Measurements from ENCODE around the gene MAPKAP1.
"Not testable (repeated sequence)": the region's sequence is repeated elsewhere in the genome, so short reads cannot be mapped to it uniquely, and the experiment has no call there.

The MAPKAP1 gene

DNA sequence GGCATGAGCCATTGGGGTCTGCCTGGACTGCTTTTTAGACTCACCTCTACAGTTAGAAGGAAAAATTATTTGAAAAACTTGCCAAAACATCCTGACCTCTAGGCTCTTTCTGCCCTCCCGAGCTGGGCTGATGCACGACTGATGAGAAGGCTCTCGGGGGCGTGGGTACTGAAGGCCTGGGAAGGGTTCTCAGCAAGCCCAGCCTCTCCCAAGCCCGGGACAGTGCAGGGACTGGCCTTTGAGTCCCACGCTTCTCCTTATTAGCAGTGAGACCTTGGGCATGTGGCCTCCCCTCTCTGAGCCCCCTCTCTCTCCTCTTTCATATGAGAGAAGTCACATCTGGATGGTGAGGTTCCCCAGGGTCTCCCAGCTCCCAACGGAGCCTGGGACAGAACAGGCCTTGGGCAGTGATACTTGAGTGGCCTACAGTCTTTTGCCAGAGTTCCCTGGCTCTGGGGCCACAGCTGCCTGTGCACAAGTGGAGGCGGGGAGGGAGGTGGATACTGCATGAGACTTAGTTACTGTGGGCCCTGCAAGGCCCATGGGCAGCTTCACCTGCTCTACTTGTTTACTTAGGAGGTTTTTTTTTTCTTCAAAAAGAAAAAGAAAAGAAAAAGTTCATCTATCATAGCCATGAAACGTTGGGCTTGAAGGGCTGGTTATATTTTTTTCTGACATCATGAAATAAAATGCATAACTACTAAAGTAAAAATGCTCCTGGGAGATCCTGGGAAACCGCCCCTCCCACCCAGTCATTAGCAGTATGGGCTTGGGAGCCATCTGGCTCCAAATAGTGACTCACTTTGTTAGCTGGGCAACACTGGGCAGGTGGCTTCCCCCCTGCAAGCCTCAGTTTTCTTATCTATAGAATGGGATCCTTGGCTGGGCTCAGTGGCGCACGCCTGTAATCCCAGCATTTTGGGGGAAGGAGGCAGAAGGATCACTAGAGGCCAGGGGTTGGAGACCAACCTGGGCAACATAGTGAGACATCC is 306.0 kb downstream of the MAPKAP1 start:
- H3K9ac ChIP-seq (ENCODE audit: insufficient read length, low read depth), result peak overlapping the region; percentile 4
- DNase-seq (ENCODE audit: low read depth, low spot score), result no peak

DNA sequence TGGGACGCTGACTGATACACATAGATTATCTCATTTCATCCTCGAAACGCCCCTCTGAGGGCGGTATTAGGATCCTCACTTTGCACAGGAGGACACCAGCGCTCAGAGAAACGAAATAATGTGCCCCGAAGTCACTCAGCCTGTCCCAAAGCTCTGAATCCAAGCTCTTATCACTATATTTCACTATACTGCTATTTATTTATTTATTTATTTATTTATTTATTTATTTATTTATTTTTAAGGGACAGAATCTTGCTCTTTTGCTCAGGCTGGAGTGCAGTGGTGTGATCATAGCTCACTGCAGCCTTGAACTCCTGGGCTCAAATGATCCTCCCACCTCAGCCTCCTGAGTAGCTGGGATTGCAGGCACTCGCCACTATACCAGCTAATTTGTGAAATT is 306.8 kb downstream of the MAPKAP1 start:
- not testable (repeated sequence) for H3K27me3 ChIP-seq (ENCODE audit: insufficient read depth, insufficient read length); H3K9ac ChIP-seq (ENCODE audit: insufficient read length, low read depth); H3K4me1 ChIP-seq (ENCODE audit: insufficient read depth, insufficient read length); H3K4me3 ChIP-seq (ENCODE audit: insufficient read length, low read depth); H3K36me3 ChIP-seq (ENCODE audit: insufficient read depth, insufficient read length, low read length); H3K9me3 ChIP-seq (ENCODE audit: insufficient read depth, low read length); DNase-seq (ENCODE audit: low read depth, low spot score)

More for the DNA sequence above, 306.0 kb downstream of the MAPKAP1 start:
- peaks cover 6% of the 10 kb centered on the region for H3K4me1 ChIP-seq (ENCODE audit: insufficient read depth, insufficient read length)
- H3K4me3 ChIP-seq (ENCODE audit: insufficient read length, low read depth), result no peak overlapping the region
- TF ChIP-seq ZNF274 (IDR thresholded peaks at IDR 0.05; ENCODE audit: low read depth, low read length) (no peak), YY1 (IDR thresholded peaks at IDR 0.05; ENCODE audit: insufficient read depth, insufficient read length) (no peak), SUZ12 (IDR thresholded peaks at IDR 0.05; ENCODE audit: extremely low read depth, insufficient read depth, insufficient read length) (no peak)
- H3K9me3 ChIP-seq (ENCODE audit: insufficient read depth, low read length), result no peaks in the 10 kb centered on the region
- no peaks in the 10 kb centered on the region for H3K27me3 ChIP-seq (ENCODE audit: insufficient read depth, insufficient read length)
- H3K36me3 ChIP-seq (ENCODE audit: insufficient read depth, insufficient read length, low read length), result no peaks in the 10 kb centered on the region

DNA sequence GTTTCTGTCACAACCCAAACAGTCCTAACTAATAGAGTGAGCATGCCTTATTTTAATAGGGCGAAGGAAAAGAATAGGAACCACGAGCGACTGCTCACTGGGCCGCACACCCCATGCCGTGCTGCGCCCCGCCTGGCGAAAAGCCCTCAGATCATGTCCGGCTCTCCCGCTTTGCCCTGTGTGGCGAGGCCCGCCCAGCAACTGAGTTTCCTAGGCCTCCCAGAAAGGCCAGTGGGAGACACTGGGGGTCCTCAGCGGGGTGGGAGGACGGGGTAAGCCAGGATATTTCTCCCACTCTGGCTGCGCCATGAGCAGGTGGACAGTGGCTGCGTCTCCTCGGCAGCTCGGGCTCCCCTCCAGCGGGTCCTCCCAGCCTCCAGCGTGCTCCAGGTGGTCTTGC is 307.3 kb downstream of the MAPKAP1 start:
- no peak overlapping the region for H3K9ac ChIP-seq (ENCODE audit: insufficient read length, low read depth)
- H3K4me3 ChIP-seq (ENCODE audit: insufficient read length, low read depth), result no peak overlapping the region
- H3K27me3 ChIP-seq (ENCODE audit: insufficient read depth, insufficient read length), result no peaks in the 10 kb centered on the region
- TF ChIP-seq YY1 (IDR thresholded peaks at IDR 0.05; ENCODE audit: insufficient read depth, insufficient read length) (no peak), ZNF274 (IDR thresholded peaks at IDR 0.05; ENCODE audit: low read depth, low read length) (no peak), SUZ12 (IDR thresholded peaks at IDR 0.05; ENCODE audit: extremely low read depth, insufficient read depth, insufficient read length) (no peak)
- no peak for DNase-seq (ENCODE audit: low read depth, low spot score)
- no peaks in the 10 kb centered on the region for H3K9me3 ChIP-seq (ENCODE audit: insufficient read depth, low read length)
- no peaks in the 10 kb centered on the region for H3K36me3 ChIP-seq (ENCODE audit: insufficient read depth, insufficient read length, low read length)
- peaks cover 6% of the 10 kb centered on the region for H3K4me1 ChIP-seq (ENCODE audit: insufficient read depth, insufficient read length)

- Histone ChIP-seq H3K9ac (ENCODE audit: insufficient read length, low read depth) (no peak overlapping the region), H3K9me3 (ENCODE audit: insufficient read depth, low read length) (no peaks in the 10 kb centered on the region), H3K27me3 (ENCODE audit: insufficient read depth, insufficient read length) (no peaks in the 10 kb centered on the region), H3K4me3 (ENCODE audit: insufficient read length, low read depth) (no peak overlapping the region), H3K4me1 (ENCODE audit: insufficient read depth, insufficient read length) (peaks cover 6% of the 10 kb centered on the region), H3K36me3 (ENCODE audit: insufficient read depth, insufficient read length, low read length) (no peaks in the 10 kb centered on the region)
- no peak for DNase-seq (ENCODE audit: low read depth, low spot score)
- TF ChIP-seq ZNF274 (IDR thresholded peaks at IDR 0.05; ENCODE audit: low read depth, low read length), result no peak
- no peak for TF ChIP-seq YY1 (IDR thresholded peaks at IDR 0.05; ENCODE audit: insufficient read depth, insufficient read length)
- no peak for TF ChIP-seq SUZ12 (IDR thresholded peaks at IDR 0.05; ENCODE audit: extremely low read depth, insufficient read depth, insufficient read length)
Measured at GRCh38 chr9:125399165-125399564, 307.8 kb downstream of the MAPKAP1 start.

- TF ChIP-seq SUZ12 (IDR thresholded peaks at IDR 0.05; ENCODE audit: extremely low read depth, insufficient read depth, insufficient read length), result no peak
- no peak for DNase-seq (ENCODE audit: low read depth, low spot score)
- no peaks in the 10 kb centered on the region for H3K27me3 ChIP-seq (ENCODE audit: insufficient read depth, insufficient read length)
- H3K4me3 ChIP-seq (ENCODE audit: insufficient read length, low read depth), result no peak overlapping the region
- no peak overlapping the region for H3K9ac ChIP-seq (ENCODE audit: insufficient read length, low read depth)
- H3K36me3 ChIP-seq (ENCODE audit: insufficient read depth, insufficient read length, low read length), result no peaks in the 10 kb centered on the region
- H3K9me3 ChIP-seq (ENCODE audit: insufficient read depth, low read length), result no peaks in the 10 kb centered on the region
- H3K4me1 ChIP-seq (ENCODE audit: insufficient read depth, insufficient read length), result peaks cover 6% of the 10 kb centered on the region
Measured at GRCh38 chr9:125398243-125398642, 308.8 kb downstream of the MAPKAP1 start.

DNA sequence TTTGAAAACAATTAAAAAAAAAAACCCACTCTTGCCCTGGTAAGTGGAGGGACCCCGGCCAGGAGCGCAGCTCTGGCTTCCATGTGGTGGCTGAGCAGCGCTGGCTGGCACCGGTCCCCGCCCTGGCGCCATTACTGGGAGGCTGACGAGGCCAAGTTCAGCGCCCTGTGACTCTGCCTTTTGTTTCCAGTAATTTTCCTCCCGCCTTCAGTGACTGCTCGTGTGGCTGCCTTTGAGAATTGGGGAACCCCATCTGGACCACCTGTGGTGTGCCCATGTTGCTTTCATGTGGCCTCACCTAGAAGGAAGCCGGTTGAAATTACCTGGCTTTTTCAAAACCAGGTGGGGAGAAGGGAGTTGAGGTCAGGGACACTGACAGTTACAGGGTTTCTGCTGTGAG is 309.3 kb downstream of the MAPKAP1 start:
- H3K4me3 ChIP-seq (ENCODE audit: insufficient read length, low read depth), result no peak overlapping the region
- DNase-seq (ENCODE audit: low read depth, low spot score), result no peak
- no peak overlapping the region for H3K9ac ChIP-seq (ENCODE audit: insufficient read length, low read depth)
- TF ChIP-seq ZNF274 (IDR thresholded peaks at IDR 0.05; ENCODE audit: low read depth, low read length), result no peak
- no peak for TF ChIP-seq YY1 (IDR thresholded peaks at IDR 0.05; ENCODE audit: insufficient read depth, insufficient read length)
- no peak for TF ChIP-seq SUZ12 (IDR thresholded peaks at IDR 0.05; ENCODE audit: extremely low read depth, insufficient read depth, insufficient read length)
- H3K4me1 ChIP-seq (ENCODE audit: insufficient read depth, insufficient read length), result peaks cover 6% of the 10 kb centered on the region
- no peaks in the 10 kb centered on the region for H3K27me3 ChIP-seq (ENCODE audit: insufficient read depth, insufficient read length)
- H3K9me3 ChIP-seq (ENCODE audit: insufficient read depth, low read length), result no peaks in the 10 kb centered on the region
- H3K36me3 ChIP-seq (ENCODE audit: insufficient read depth, insufficient read length, low read length), result no peaks in the 10 kb centered on the region

GRCh38 chr9:125396799-125397198 is 310.2 kb downstream of the MAPKAP1 start:
- Histone ChIP-seq H3K4me3 (ENCODE audit: insufficient read length, low read depth) (no peak overlapping the region), H3K9me3 (ENCODE audit: insufficient read depth, low read length) (no peaks in the 10 kb centered on the region), H3K9ac (ENCODE audit: insufficient read length, low read depth) (no peak overlapping the region), H3K27me3 (ENCODE audit: insufficient read depth, insufficient read length) (no peaks in the 10 kb centered on the region), H3K4me1 (ENCODE audit: insufficient read depth, insufficient read length) (peaks cover 3% of the 10 kb centered on the region), H3K36me3 (ENCODE audit: insufficient read depth, insufficient read length, low read length) (no peaks in the 10 kb centered on the region)
- no peak for DNase-seq (ENCODE audit: low read depth, low spot score)
- no peak for TF ChIP-seq ZNF274 (IDR thresholded peaks at IDR 0.05; ENCODE audit: low read depth, low read length)
- TF ChIP-seq SUZ12 (IDR thresholded peaks at IDR 0.05; ENCODE audit: extremely low read depth, insufficient read depth, insufficient read length), result no peak
- no peak for TF ChIP-seq YY1 (IDR thresholded peaks at IDR 0.05; ENCODE audit: insufficient read depth, insufficient read length)
